Natural killer cell treated with Interleukin-12 subunit alpha and Interleukin-12 subunit beta and Interleukin-15 and Interleukin-18, amount 100 ng/mL, for 72 hours (primary cell): ENCODE data around the gene NTPCR. TPM values are rescaled to one million over a fixed set of nuclear protein-coding genes. Genes with fewer than 3 reads are reported as not detected.

Source experiments
- ATAC-seq, 2 donors: fragments of 150-1000 bp; cut with Tn5 transposase in 1 of 2; sonication (Bioruptor Pico), chemical (Tn5 transposase) in 1 of 2; 2 replicates each; pipeline ENCODE4 v1.10.0; 2021
- DNase-seq: peaks from one replicate; pipeline ENCODE4 v3.0.0; 2022; ENCODE audit warnings: low spot score
- H3K27ac Mint-ChIP-seq, 2 donors: 1 replicate in 1 of 2; 2 replicates in 1 of 2; pipeline ENCODE4 v1.8.0; 2022; ENCODE audit warnings: mixed read lengths in 2 of 2, mild to moderate bottlenecking in 1 of 2, moderate library complexity in 1 of 2
- H3K27me3 Mint-ChIP-seq, 2 donors: 1 replicate in 1 of 2; 2 replicates in 1 of 2; pipeline ENCODE4 v1.8.0; 2022; ENCODE audit warnings: mixed read lengths in 2 of 2
- H3K36me3 Mint-ChIP-seq: one replicate; pipeline ENCODE4 v1.8.0; 2022; ENCODE audit warnings: mixed read lengths
- H3K4me1 Mint-ChIP-seq, 2 donors: 1 replicate in 1 of 2; 2 replicates in 1 of 2; pipeline ENCODE4 v1.8.0; 2022; ENCODE audit warnings: low read depth in 2 of 2, mixed read lengths in 2 of 2, mild to moderate bottlenecking in 1 of 2
- H3K4me3 Mint-ChIP-seq: one replicate; pipeline ENCODE4 v1.8.0; 2022; ENCODE audit warnings: mixed read lengths
- H3K9me3 Mint-ChIP-seq: 2 replicates; pipeline ENCODE4 v1.8.0; 2022; ENCODE audit warnings: mixed read lengths
- total RNA-seq, 2 donors: library from RNA; stranded (reverse); gene quantifications; one replicate each; pipeline ENCODE4 v1.2.3, GENCODE V29; 2022

Gene NTPCR
- total RNA-seq, 2 donors from 2014 or later: 27.4 to 41.6 TPM

DNA sequence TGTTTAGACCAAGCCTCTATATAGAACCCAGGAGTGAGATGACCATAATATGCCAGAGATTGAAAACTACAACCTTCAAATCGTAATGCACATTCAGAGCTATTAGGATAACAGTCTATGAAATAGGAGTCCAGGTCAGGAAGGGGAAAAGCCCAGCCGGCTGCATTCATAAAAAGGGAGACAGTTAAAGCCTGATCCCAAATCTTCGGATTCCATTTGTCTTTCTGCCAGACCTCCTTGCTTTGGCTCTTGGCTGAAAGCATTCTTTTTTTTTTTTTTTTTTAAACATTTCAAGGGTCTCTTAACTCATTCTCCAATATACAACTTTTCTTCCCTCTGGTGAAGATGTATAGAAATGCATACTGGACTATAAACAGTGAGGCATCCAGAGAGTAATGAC, 81.1 kb downstream of the NTPCR start:
- DNase-seq: no peak
- Mint-ChIP-seq H3K36me3 (no peaks in the 10 kb centered on the region), H3K4me1 (no peaks in the 10 kb centered on the region), H3K27ac (no peak overlapping the region), H3K9me3 (no peaks in the 10 kb centered on the region), H3K4me3 (no peak overlapping the region), H3K27me3 (peaks cover 0 to 7% of the 10 kb centered on the region in 2 donors)
- no peak for ATAC-seq

DNA sequence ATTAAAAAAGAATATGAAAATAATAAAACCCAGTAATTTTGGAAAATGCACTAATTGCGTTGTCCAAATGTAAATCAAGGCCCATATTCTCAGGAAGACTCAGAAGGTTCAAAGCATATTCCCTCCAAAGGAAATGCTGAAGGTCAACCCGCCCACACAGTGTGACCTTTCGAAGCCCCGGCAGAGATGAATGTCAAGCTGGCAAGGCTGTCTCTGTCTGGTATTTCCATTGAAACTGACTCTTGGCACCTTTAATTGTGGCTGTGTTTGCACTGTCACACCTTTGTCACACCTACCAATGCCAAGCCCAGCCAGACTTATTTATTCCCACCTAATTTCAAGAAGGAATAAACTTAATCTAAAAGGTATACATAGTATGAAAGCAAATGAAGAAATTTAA, 82.5 kb downstream of the NTPCR start:
- ATAC-seq: no peak
- Mint-ChIP-seq H3K36me3 (no peaks in the 10 kb centered on the region), H3K4me1 (no peaks in the 10 kb centered on the region), H3K27me3 (no peaks in the 10 kb centered on the region), H3K27ac (no peak overlapping the region), H3K9me3 (no peaks in the 10 kb centered on the region), H3K4me3 (no peak overlapping the region)
- no peak for DNase-seq

DNA sequence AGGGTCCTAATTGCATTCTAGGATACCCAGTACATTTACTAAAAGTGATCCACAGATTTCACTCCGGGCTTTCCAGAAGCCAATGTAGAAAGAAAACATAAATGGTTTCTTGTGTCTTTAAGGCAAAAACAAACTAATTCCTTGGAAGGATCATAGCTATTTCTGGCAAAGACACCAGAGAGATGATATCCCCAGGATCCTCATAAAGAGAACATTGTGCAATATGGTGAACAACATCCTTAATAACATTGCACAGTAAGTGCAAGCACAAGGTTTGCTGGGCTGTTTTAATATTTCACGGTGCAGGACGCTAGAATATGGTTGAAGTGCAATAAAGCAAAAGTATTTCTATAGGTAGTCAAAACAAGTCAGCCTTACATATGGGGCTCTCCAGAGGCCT, 83.0 kb downstream of the NTPCR start:
- no peak overlapping the region for H3K27ac Mint-ChIP-seq
- DNase-seq: no peak
- no peak for ATAC-seq
- H3K27me3 Mint-ChIP-seq: no peaks in the 10 kb centered on the region
- no peak overlapping the region for H3K4me3 Mint-ChIP-seq
- H3K36me3 Mint-ChIP-seq: no peaks in the 10 kb centered on the region
- H3K4me1 Mint-ChIP-seq: no peaks in the 10 kb centered on the region
- no peaks in the 10 kb centered on the region for H3K9me3 Mint-ChIP-seq

Other genes starting within 250 kb of the NTPCR start
- 1 to 10 TPM; 1.9 to 2.8 TPM for gene MAP10, start 145.2 kb upstream of the NTPCR start, total RNA-seq